Adrenal gland (tissue), 5 donors: ENCODE data around the gene PTGES3L.

Experiments
- POLR2A ChIP-seq, 2 donors: fragments of 450-650 bp; IDR thresholded peaks; one replicate each; pipeline ENCODE4 v1.6.1; 2017; ENCODE audit warnings: antibody characterized with exemption in 2 of 2, mild to moderate bottlenecking in 2 of 2, moderate library complexity in 1 of 2
- TF ChIP-seq, protein P1 (sequence below), 6 experiments: fragments of 450-650 bp in 4 of 6; fragments of 200-600 bp in 2 of 6; sonication (generic) in 1 of 6; IDR thresholded peaks; 1 replicate in 5 of 6; 2 replicates in 1 of 6; pipeline versions ENCODE4 v1.5.1 to v1.8.0; 2016 to 2021; ENCODE audit warnings: antibody characterized with exemption in 6 of 6, mild to moderate bottlenecking in 2 of 6, moderate library complexity in 1 of 6
- donor health status: DM: no; HTN: no; CAD: no.

DNA sequence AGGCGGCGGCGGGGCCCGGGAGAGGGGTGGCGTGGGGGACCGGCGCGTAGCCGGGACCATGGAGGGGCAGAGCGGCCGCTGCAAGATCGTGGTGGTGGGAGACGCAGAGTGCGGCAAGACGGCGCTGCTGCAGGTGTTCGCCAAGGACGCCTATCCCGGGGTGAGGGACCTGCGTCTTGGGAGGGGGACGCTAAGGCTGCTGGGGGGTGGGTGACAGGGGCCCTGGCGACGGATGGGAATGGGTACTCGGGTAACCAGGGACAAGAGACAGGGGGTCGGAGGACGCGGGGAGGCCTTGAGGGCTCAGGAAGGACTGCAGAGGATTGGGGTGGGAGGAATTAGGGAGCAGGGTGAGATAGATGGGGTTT lies 45.4 kb upstream of the PTGES3L start:
- TF ChIP-seq, protein P1, sequence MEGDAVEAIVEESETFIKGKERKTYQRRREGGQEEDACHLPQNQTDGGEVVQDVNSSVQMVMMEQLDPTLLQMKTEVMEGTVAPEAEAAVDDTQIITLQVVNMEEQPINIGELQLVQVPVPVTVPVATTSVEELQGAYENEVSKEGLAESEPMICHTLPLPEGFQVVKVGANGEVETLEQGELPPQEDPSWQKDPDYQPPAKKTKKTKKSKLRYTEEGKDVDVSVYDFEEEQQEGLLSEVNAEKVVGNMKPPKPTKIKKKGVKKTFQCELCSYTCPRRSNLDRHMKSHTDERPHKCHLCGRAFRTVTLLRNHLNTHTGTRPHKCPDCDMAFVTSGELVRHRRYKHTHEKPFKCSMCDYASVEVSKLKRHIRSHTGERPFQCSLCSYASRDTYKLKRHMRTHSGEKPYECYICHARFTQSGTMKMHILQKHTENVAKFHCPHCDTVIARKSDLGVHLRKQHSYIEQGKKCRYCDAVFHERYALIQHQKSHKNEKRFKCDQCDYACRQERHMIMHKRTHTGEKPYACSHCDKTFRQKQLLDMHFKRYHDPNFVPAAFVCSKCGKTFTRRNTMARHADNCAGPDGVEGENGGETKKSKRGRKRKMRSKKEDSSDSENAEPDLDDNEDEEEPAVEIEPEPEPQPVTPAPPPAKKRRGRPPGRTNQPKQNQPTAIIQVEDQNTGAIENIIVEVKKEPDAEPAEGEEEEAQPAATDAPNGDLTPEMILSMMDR (IDR thresholded peaks at IDR 0.05) = no peak
- TF ChIP-seq POLR2A (IDR thresholded peaks at IDR 0.05) = no peak
